SK-N-SH (cell line): Measurements from ENCODE around the gene ADIPOR2. TPM values are rescaled to one million over a fixed set of nuclear protein-coding genes. Genes with fewer than 3 reads are reported as not detected.

Experiments
- CTCF ChIA-PET: fragments of 300-600, 350-600 bp; formaldehyde crosslinking; extraction: SDS; loops from one replicate; lab custom pipeline; 2021; lab: Yijun Ruan, JAX
- POLR2A ChIA-PET: fragments of 350-600 bp; sonication (Branson Sonifier 250); formaldehyde crosslinking; extraction: SDS; loops from one replicate; lab custom pipeline; 2020; ENCODE audit warnings: antibody characterized with exemption, inconsistent platforms; lab: Yijun Ruan, JAX
- DNase-seq: peaks from one replicate; pipeline ENCODE4 v3.0.0; 2012
- H2AFZ ChIP-seq: fragments of 200-600 bp; sonication (generic); 2 replicates; pipeline ENCODE4 v1.8.1; 2016; ENCODE audit warnings: antibody characterized with exemption, mild to moderate bottlenecking, low read depth
- H3F3A ChIP-seq: fragments of 200-600 bp; sonication (generic); replicated peaks from 2 replicates; pipeline ENCODE3; 2016; ENCODE audit warnings: antibody characterized with exemption, mild to moderate bottlenecking; ENCODE audit not compliant: insufficient read depth
- H3K27ac ChIP-seq, 2 experiments: fragments of 200-500 bp in 1 of 2; fragments of 200-600 bp in 1 of 2; sonication (Bioruptor generic) in 1 of 2; sonication (generic), shearing (Covaris generic) in 1 of 2; 2 replicates each; pipeline versions ENCODE4 v1.5.1 to v1.6.1; 2014 to 2016; ENCODE audit warnings: low read depth in 2 of 2, inconsistent platforms in 1 of 2, low read length in 1 of 2, mild to moderate bottlenecking in 1 of 2, mixed read lengths in 1 of 2
- H3K27me3 ChIP-seq: fragments of 200-600 bp; sonication (generic), shearing (Covaris generic); 2 replicates; pipeline ENCODE4 v1.6.1; 2016; ENCODE audit warnings: mixed run types; ENCODE audit not compliant: insufficient read depth
- H3K36me3 ChIP-seq, 2 experiments: fragments of 200-500 bp in 1 of 2; fragments of 200-600 bp in 1 of 2; sonication (Bioruptor generic) in 1 of 2; sonication (generic) in 1 of 2; replicated peaks in 1 of 2; 2 replicates each; pipeline versions ENCODE3 to v1.5.1; 2014 to 2016; ENCODE audit warnings: low read length in 1 of 2, mild to moderate bottlenecking in 1 of 2; ENCODE audit not compliant: insufficient read depth in 2 of 2, control insufficient read depth in 1 of 2
- H3K4me1 ChIP-seq, 2 experiments: fragments of 200-500 bp in 1 of 2; fragments of 200-600 bp in 1 of 2; sonication (Bioruptor generic) in 1 of 2; sonication (generic), shearing (Covaris generic) in 1 of 2; 2 replicates each; pipeline versions ENCODE4 v1.5.1 to v1.6.1; 2014 to 2016; ENCODE audit warnings: low read depth in 1 of 2, low read length in 1 of 2, mixed run types in 1 of 2; ENCODE audit not compliant: insufficient read depth in 2 of 2, control insufficient read depth in 1 of 2
- H3K4me2 ChIP-seq: fragments of 200-600 bp; sonication (generic), shearing (Covaris generic); 2 replicates; pipeline ENCODE4 v1.6.1; 2017; ENCODE audit warnings: mixed run types
- H3K4me3 ChIP-seq, 2 experiments: fragments of 200-500 bp in 1 of 2; fragments of 200-600 bp in 1 of 2; sonication (Bioruptor generic) in 1 of 2; sonication (generic), shearing (Covaris generic) in 1 of 2; 2 replicates each; pipeline versions ENCODE4 v1.5.1 to v1.8.1; 2014 to 2016; ENCODE audit warnings: low read depth in 2 of 2, inconsistent platforms in 1 of 2, low read length in 1 of 2, mild to moderate bottlenecking in 1 of 2, mixed read lengths in 1 of 2, moderate library complexity in 1 of 2
- H3K79me2 ChIP-seq: fragments of 200-600 bp; sonication (generic); 2 replicates; pipeline ENCODE4 v1.8.1; 2017; ENCODE audit warnings: mild to moderate bottlenecking; ENCODE audit not compliant: insufficient read depth
- H3K9ac ChIP-seq: fragments of 200-600 bp; sonication (generic); 2 replicates; pipeline ENCODE4 v1.6.1; 2017; ENCODE audit warnings: mixed run types
- H3K9me2 ChIP-seq: fragments of 200-600 bp; sonication (generic); 2 replicates; pipeline ENCODE4 v1.6.1; 2017; ENCODE audit warnings: mixed run types
- H3K9me3 ChIP-seq: fragments of 200-600 bp; sonication (generic); 2 replicates; pipeline ENCODE4 v1.6.1; 2017; ENCODE audit warnings: mixed run types, mild to moderate bottlenecking, moderate library complexity
- H4K20me1 ChIP-seq: fragments of 200-600 bp; sonication (generic); 2 replicates; pipeline ENCODE4 v1.6.1; 2017; ENCODE audit warnings: mild to moderate bottlenecking, mixed run types; ENCODE audit not compliant: insufficient read depth
- CHD2 ChIP-seq: fragments of 150-350 bp; IDR thresholded peaks from 2 replicates; pipeline ENCODE4 v1.6.1; 2018; ENCODE audit warnings: low read length; ENCODE audit not compliant: partially characterized antibody
- CTCF ChIP-seq: fragments of 200-600 bp; sonication (generic); IDR thresholded peaks from 2 replicates; pipeline ENCODE4 v1.6.1; 2017; ENCODE audit warnings: antibody characterized with exemption, mild to moderate bottlenecking, moderate library complexity
- ELF1 ChIP-seq: IDR thresholded peaks from 2 replicates; pipeline ENCODE4 v1.4.0; 2012
- FOXJ3 ChIP-seq: sonication (generic); formaldehyde crosslinking; IDR thresholded peaks from 2 replicates; pipeline ENCODE4 v1.5.1; 2020; ENCODE audit warnings: mild to moderate bottlenecking, missing genetic modification reagents
- GATA2 ChIP-seq: sonication (generic); formaldehyde crosslinking; IDR thresholded peaks from 2 replicates; pipeline ENCODE4 v1.5.0; 2020; ENCODE audit warnings: mild to moderate bottlenecking, missing genetic modification reagents
- MAX ChIP-seq: IDR thresholded peaks from 2 replicates; pipeline ENCODE4 v1.4.0; 2012; ENCODE audit warnings: low read depth
- NRF1 ChIP-seq: IDR thresholded peaks from 2 replicates; pipeline ENCODE4 v1.6.1; 2012; ENCODE audit warnings: low read depth, mild to moderate bottlenecking, low read length
- PBX3 ChIP-seq: IDR thresholded peaks from 2 replicates; pipeline ENCODE4; 2012
- RXRA ChIP-seq: IDR thresholded peaks from 2 replicates; pipeline ENCODE4 v1.4.0; 2012; ENCODE audit warnings: low read depth, mild to moderate bottlenecking, borderline replicate concordance
- TCF12 ChIP-seq: IDR thresholded peaks from 2 replicates; pipeline ENCODE4 v1.4.0; 2012
- USF2 ChIP-seq: fragments of 150-350 bp; IDR thresholded peaks from 2 replicates; pipeline ENCODE4 v1.6.1; 2017; ENCODE audit warnings: antibody characterized with exemption, low read length, low read depth, borderline replicate concordance
- polyA plus RNA-seq, 3 experiments: library from polyadenylated mRNA; depleted of rRNA; stranded (reverse); fragments of >200 nt; gene quantifications; 2 replicates each; pipeline ENCODE4 v1.2.3, GENCODE V29; 2012

ADIPOR2 gene
- polyA plus RNA-seq, 1 of the 3 experiments (the other 2 are of a cell fraction) = 17.1 TPM

- TF ChIP-seq CTCF (no peak), ELF1 (no peak)
Measured at GRCh38 chr12:1650978-1651361, 39.9 kb upstream of the ADIPOR2 start (continued).

- TF ChIP-seq CHD2 = no peak
- TF ChIP-seq CTCF = no peak
- no peak for TF ChIP-seq RXRA
- TF ChIP-seq PBX3 = no peak
- no peak for TF ChIP-seq NRF1
- TF ChIP-seq TCF12 = no peak
- TF ChIP-seq FOXJ3 (CRISPR knock-in tag) = no peak
- no peak for TF ChIP-seq GATA2 (CRISPR knock-in tag)
- no peak for TF ChIP-seq MAX
- TF ChIP-seq USF2 = no peak
- no peak overlapping the region for H3K4me3 ChIP-seq
- peaks cover 0 to 11% of the 10 kb centered on the region in 2 experiments; a peak in 1 of 4 replicates for H3K4me1 ChIP-seq
- peaks cover 8% of the 10 kb centered on the region; the same call in 1 of the 2 replicates for H4K20me1 ChIP-seq
- H3K9ac ChIP-seq = no peak overlapping the region
- no peaks in the 10 kb centered on the region; the same call in 1 of the 2 replicates for H3K79me2 ChIP-seq
- H3F3A ChIP-seq = peaks cover 3% of the 10 kb centered on the region
- ChIA-PET CTCF (interaction anchor here (0.6 to 20.8 kb wide), 18 partner anchors 8 to 855 kb away, joined by 3 to 605 read pairs (median 9); partner anchors contain the start of genes ADIPOR2 and WNT5B), POLR2A (no interaction called here)
- H3K9me2 ChIP-seq = no peaks in the 10 kb centered on the region
- no peak overlapping the region for H2AFZ ChIP-seq
- H3K4me2 ChIP-seq = no peak overlapping the region
- DNase-seq = no peak
- H3K9me3 ChIP-seq = no peaks in the 10 kb centered on the region
- no peaks in the 10 kb centered on the region for H3K27me3 ChIP-seq
- peaks cover 0 to 22% of the 10 kb centered on the region in 2 experiments for H3K36me3 ChIP-seq
- no peak overlapping the region for H3K27ac ChIP-seq
Measured at GRCh38 chr12:1651946-1652345, 38.9 kb upstream of the ADIPOR2 start.
